ENCODE data around the gene SOX18. TPM values are rescaled to one million over a fixed set of nuclear protein-coding genes. Genes with fewer than 3 reads are reported as not detected.

The SOX18 gene
- polyA plus RNA-seq, 1 donor: 5.3 TPM

GRCh38 chr20:64042054-64042781, 7.2 kb downstream of the SOX18 start:
- Histone ChIP-seq H3K27me3 (ENCODE audit: control insufficient read depth, insufficient read depth, low read length) (peaks cover 93% of the 10 kb centered on the region), H3K9me3 (ENCODE audit: control insufficient read depth, low read depth, low read length) (peaks cover 4% of the 10 kb centered on the region), H3K4me3 (ENCODE audit: low read length) (no peak overlapping the region), H3K4me1 (ENCODE audit: control insufficient read depth, insufficient read depth, low read length) (peaks cover 14% of the 10 kb centered on the region), H3K27ac (ENCODE audit: low read length) (no peak overlapping the region), H3K36me3 (ENCODE audit: control insufficient read depth, insufficient read depth, low read length) (no peaks in the 10 kb centered on the region)
- no peak for DNase-seq
- WGBS (ENCODE audit: insufficient coverage, low lambda C conversion rate): no CpG with 5 or more reads among the region's 55 CpGs

DNA sequence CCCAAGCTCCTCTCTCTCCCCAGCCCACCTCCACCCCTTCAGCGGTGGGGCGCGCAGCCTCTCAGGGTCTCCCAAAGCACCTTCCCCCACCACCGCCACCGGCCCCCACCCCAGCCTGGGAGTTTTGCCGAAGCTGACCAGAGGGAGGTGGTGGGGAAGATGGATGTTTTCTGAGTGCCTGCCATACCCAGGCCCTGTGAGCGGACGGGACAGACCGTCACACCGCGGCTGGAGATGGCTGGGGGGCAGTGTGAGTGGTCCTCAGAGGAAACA, 7.7 kb downstream of the SOX18 start:
- Histone ChIP-seq H3K27me3 (ENCODE audit: control insufficient read depth, insufficient read depth, low read length) (peaks cover 93% of the 10 kb centered on the region), H3K4me3 (ENCODE audit: low read length) (no peak overlapping the region), H3K36me3 (ENCODE audit: control insufficient read depth, insufficient read depth, low read length) (no peaks in the 10 kb centered on the region), H3K9me3 (ENCODE audit: control insufficient read depth, low read depth, low read length) (peaks cover 4% of the 10 kb centered on the region), H3K27ac (ENCODE audit: low read length) (no peak overlapping the region), H3K4me1 (ENCODE audit: control insufficient read depth, insufficient read depth, low read length) (peaks cover 14% of the 10 kb centered on the region)
- no CpG with 5 or more reads among the region's 11 CpGs for WGBS (ENCODE audit: insufficient coverage, low lambda C conversion rate)
- DNase-seq: no peak

DNA sequence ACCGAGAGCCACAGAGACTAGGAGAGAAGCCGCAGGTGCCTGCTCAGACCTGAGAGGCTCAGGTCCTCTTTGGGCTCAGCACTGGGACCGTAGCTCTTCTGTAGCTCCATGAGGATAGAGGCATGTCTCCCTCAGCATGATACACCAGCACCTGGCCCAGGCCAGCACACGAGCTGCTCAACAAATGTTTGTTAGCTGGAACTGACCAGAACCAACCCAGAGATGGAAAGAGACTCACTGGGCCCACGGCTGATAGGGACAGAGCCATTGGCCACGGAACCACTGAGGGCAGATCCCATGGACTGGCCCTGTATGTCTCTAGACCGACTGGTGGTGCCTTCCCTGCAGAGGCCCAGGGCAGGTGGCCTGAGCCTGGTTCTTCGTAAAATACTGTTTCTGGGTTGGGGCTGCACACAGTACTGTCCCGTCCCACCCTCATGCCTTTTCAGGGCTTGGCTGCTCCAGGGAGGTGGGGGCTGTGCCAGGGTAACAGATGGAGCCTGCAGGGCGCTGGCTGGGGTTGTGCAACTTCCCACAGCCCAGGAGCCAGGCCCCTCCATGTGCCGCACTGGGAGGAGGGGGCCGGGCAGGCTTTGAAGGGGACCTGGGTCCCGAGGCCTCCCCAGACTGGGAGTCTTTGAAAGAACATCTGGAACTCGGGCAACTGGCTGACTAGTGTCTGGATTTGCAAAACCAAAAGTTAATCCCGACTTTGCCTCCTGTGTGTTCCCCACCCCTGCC, 8.2 kb downstream of the SOX18 start:
- no CpG with 5 or more reads among the region's 15 CpGs for WGBS (ENCODE audit: insufficient coverage, low lambda C conversion rate)
- no peaks in the 10 kb centered on the region for H3K36me3 ChIP-seq (ENCODE audit: control insufficient read depth, insufficient read depth, low read length)
- peaks cover 18% of the 10 kb centered on the region for H3K4me1 ChIP-seq (ENCODE audit: control insufficient read depth, insufficient read depth, low read length)
- peaks cover 4% of the 10 kb centered on the region for H3K9me3 ChIP-seq (ENCODE audit: control insufficient read depth, low read depth, low read length)
- no peak overlapping the region for H3K4me3 ChIP-seq (ENCODE audit: low read length)
- no peak overlapping the region for H3K27ac ChIP-seq (ENCODE audit: low read length)
- DNase-seq: no peak
- peaks cover 93% of the 10 kb centered on the region for H3K27me3 ChIP-seq (ENCODE audit: control insufficient read depth, insufficient read depth, low read length)

- Histone ChIP-seq H3K4me3 (ENCODE audit: low read length) (no peak overlapping the region), H3K27me3 (ENCODE audit: control insufficient read depth, insufficient read depth, low read length) (peaks cover 93% of the 10 kb centered on the region), H3K27ac (ENCODE audit: low read length) (no peak overlapping the region), H3K36me3 (ENCODE audit: control insufficient read depth, insufficient read depth, low read length) (peaks cover 3% of the 10 kb centered on the region), H3K4me1 (ENCODE audit: control insufficient read depth, insufficient read depth, low read length) (peaks cover 18% of the 10 kb centered on the region), H3K9me3 (ENCODE audit: control insufficient read depth, low read depth, low read length) (peaks cover 4% of the 10 kb centered on the region)
- DNase-seq: no peak
- WGBS (ENCODE audit: insufficient coverage, low lambda C conversion rate): no CpG with 5 or more reads among the region's 12 CpGs
Observed at GRCh38 chr20:64040231-64041039, 9.0 kb downstream of the SOX18 start.

GRCh38 chr20:64039293-64040160, 9.9 kb downstream of the SOX18 start:
- Histone ChIP-seq H3K9me3 (ENCODE audit: control insufficient read depth, low read depth, low read length) (peaks cover 4% of the 10 kb centered on the region), H3K27me3 (ENCODE audit: control insufficient read depth, insufficient read depth, low read length) (peaks cover 90% of the 10 kb centered on the region), H3K36me3 (ENCODE audit: control insufficient read depth, insufficient read depth, low read length) (peaks cover 12% of the 10 kb centered on the region), H3K27ac (ENCODE audit: low read length) (no peak overlapping the region), H3K4me1 (ENCODE audit: control insufficient read depth, insufficient read depth, low read length) (peaks cover 18% of the 10 kb centered on the region), H3K4me3 (ENCODE audit: low read length) (no peak overlapping the region)
- WGBS (ENCODE audit: insufficient coverage, low lambda C conversion rate): no CpG with 5 or more reads among the region's 17 CpGs
- no peak for DNase-seq

- Histone ChIP-seq H3K4me3 (ENCODE audit: low read length) (peak overlapping the region; percentile 35), H3K9me3 (ENCODE audit: control insufficient read depth, low read depth, low read length) (peaks cover 7% of the 10 kb centered on the region), H3K27ac (ENCODE audit: low read length) (no peak overlapping the region), H3K4me1 (ENCODE audit: control insufficient read depth, insufficient read depth, low read length) (peaks cover 18% of the 10 kb centered on the region), H3K36me3 (ENCODE audit: control insufficient read depth, insufficient read depth, low read length) (peaks cover 20% of the 10 kb centered on the region), H3K27me3 (ENCODE audit: control insufficient read depth, insufficient read depth, low read length) (peaks cover 82% of the 10 kb centered on the region)
- WGBS (ENCODE audit: insufficient coverage, low lambda C conversion rate): no CpG with 5 or more reads among the region's 91 CpGs
- peak; percentile 72 to 80 for DNase-seq
Observed at GRCh38 chr20:64038565-64039292, 10.7 kb downstream of the SOX18 start.

DNA sequence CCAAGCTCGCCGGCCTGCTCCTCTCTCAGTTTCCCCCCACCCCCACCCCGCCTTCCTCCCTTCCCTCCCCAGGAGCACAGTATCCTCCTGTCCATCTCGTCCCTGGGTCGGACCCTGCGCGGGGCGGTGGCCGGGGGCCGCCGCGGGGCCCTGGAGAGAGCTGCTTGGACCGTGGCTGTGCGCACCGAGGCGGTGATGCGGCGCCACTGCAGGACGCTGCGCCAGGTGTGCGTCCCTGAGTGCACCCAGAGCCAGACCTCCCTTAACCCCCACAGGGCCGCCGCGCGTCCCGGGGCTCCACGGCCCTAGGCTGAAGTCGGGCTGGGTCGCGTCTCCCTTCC, 11.2 kb downstream of the SOX18 start:
- Histone ChIP-seq H3K36me3 (ENCODE audit: control insufficient read depth, insufficient read depth, low read length) (peaks cover 25% of the 10 kb centered on the region), H3K27ac (ENCODE audit: low read length) (no peak overlapping the region), H3K9me3 (ENCODE audit: control insufficient read depth, low read depth, low read length) (peaks cover 7% of the 10 kb centered on the region), H3K27me3 (ENCODE audit: control insufficient read depth, insufficient read depth, low read length) (peaks cover 80% of the 10 kb centered on the region), H3K4me3 (ENCODE audit: low read length) (no peak overlapping the region), H3K4me1 (ENCODE audit: control insufficient read depth, insufficient read depth, low read length) (peaks cover 18% of the 10 kb centered on the region)
- DNase-seq: no peak
- WGBS (ENCODE audit: insufficient coverage, low lambda C conversion rate): no CpG with 5 or more reads among the region's 30 CpGs

DNA sequence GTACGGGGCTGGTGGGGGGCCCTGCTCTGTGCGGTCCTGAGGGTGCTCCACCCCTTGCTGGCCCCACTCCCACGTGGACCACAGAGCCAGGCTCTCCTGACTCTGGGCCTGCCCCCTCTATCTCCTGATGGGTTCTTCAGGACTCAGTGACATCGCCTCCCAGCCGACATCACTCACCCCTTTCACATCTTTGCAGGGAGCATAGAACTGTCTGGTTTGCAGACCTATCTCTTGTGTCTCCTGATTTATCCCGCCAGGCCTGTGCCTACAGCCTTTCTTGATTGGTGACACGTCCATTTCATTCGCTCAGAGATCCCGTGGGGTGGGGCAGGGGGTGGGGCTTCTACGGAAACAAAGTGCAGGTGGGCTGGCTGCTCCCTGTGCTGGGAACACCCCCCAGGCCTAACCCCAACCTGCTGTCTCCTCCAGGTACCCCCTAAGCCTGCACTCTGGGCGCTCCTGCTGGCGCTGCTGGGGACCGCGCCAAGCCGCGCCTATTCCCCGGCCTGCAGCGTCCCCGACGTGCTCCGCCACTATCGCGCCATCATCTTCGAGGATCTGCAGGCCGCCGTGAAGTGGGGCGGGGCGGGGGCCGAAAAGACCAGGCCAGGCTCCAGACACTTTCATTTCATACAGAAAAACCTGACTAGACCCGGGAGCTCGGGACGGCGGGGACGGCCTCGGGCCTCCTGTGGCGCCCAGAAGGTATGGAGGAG, 11.8 kb downstream of the SOX18 start:
- Histone ChIP-seq H3K9me3 (ENCODE audit: control insufficient read depth, low read depth, low read length) (peaks cover 7% of the 10 kb centered on the region), H3K4me3 (ENCODE audit: low read length) (no peak overlapping the region), H3K27me3 (ENCODE audit: control insufficient read depth, insufficient read depth, low read length) (peaks cover 82% of the 10 kb centered on the region), H3K27ac (ENCODE audit: low read length) (no peak overlapping the region), H3K36me3 (ENCODE audit: control insufficient read depth, insufficient read depth, low read length) (peaks cover 30% of the 10 kb centered on the region), H3K4me1 (ENCODE audit: control insufficient read depth, insufficient read depth, low read length) (peaks cover 18% of the 10 kb centered on the region)
- WGBS (ENCODE audit: insufficient coverage, low lambda C conversion rate): no CpG with 5 or more reads among the region's 36 CpGs
- no peak for DNase-seq

- Histone ChIP-seq H3K9me3 (ENCODE audit: control insufficient read depth, low read depth, low read length) (peaks cover 7% of the 10 kb centered on the region), H3K4me3 (ENCODE audit: low read length) (no peak overlapping the region), H3K27me3 (ENCODE audit: control insufficient read depth, insufficient read depth, low read length) (peaks cover 81% of the 10 kb centered on the region), H3K36me3 (ENCODE audit: control insufficient read depth, insufficient read depth, low read length) (peaks cover 35% of the 10 kb centered on the region), H3K4me1 (ENCODE audit: control insufficient read depth, insufficient read depth, low read length) (peaks cover 18% of the 10 kb centered on the region), H3K27ac (ENCODE audit: low read length) (no peak overlapping the region)
- no CpG with 5 or more reads among the region's 3 CpGs for WGBS (ENCODE audit: insufficient coverage, low lambda C conversion rate)
- DNase-seq: no peak
Observed at GRCh38 chr20:64037199-64037497, 12.3 kb downstream of the SOX18 start.

Measured in large intestine (tissue), 3 donors.